DOHH2 (cell line): ENCODE data around the gene EDEM1.

Experiments
- H3F3A ChIP-seq: fragments of 200-600 bp; sonication (generic), shearing (Covaris generic); 2 replicates; pipeline ENCODE4 v1.6.0; 2016; ENCODE audit warnings: antibody characterized with exemption, mild to moderate bottlenecking; ENCODE audit not compliant: control insufficient read depth, insufficient read depth
- H3K27ac ChIP-seq: fragments of 200-600 bp; sonication (generic); 2 replicates; pipeline ENCODE4 v1.5.1; 2014; ENCODE audit warnings: low read depth, mild to moderate bottlenecking, low read length, moderate library complexity
- H3K27me3 ChIP-seq: fragments of 200-600 bp; sonication (generic); 2 replicates; pipeline ENCODE4 v1.6.1; 2014; ENCODE audit warnings: mild to moderate bottlenecking, low read length, mixed read lengths; ENCODE audit not compliant: control insufficient read depth
- H3K36me3 ChIP-seq: fragments of 200-600 bp; sonication (generic); 2 replicates; pipeline ENCODE4 v1.6.1; 2014; ENCODE audit warnings: mild to moderate bottlenecking, low read length, moderate library complexity, mixed read lengths; ENCODE audit not compliant: control insufficient read depth
- H3K4me1 ChIP-seq: fragments of 200-600 bp; sonication (generic); 2 replicates; pipeline ENCODE4 v1.6.1; 2014; ENCODE audit warnings: mild to moderate bottlenecking, low read length, mixed read lengths; ENCODE audit not compliant: control insufficient read depth
- H3K4me2 ChIP-seq: fragments of 200-600 bp; sonication (generic); 2 replicates; pipeline ENCODE4 v1.6.0; 2014; ENCODE audit warnings: mild to moderate bottlenecking, low read length, moderate library complexity
- H3K4me3 ChIP-seq: fragments of 200-600 bp; sonication (generic); 2 replicates; pipeline ENCODE4 v1.5.1; 2014; ENCODE audit warnings: mild to moderate bottlenecking, low read length, mixed read lengths
- H3K79me2 ChIP-seq: fragments of 200-600 bp; sonication (generic); 2 replicates; pipeline ENCODE4 v1.6.1; 2014; ENCODE audit warnings: mild to moderate bottlenecking, low read length, mixed read lengths; ENCODE audit not compliant: control insufficient read depth
- H3K9me2 ChIP-seq: fragments of 200-600 bp; sonication (generic); replicated peaks from 2 replicates; pipeline ENCODE4 v1.6.1; 2014; ENCODE audit warnings: mild to moderate bottlenecking, low read length, mixed read lengths; ENCODE audit not compliant: control insufficient read depth
- H3K9me3 ChIP-seq: fragments of 200-600 bp; sonication (generic); 2 replicates; pipeline ENCODE4 v1.6.1; 2014; ENCODE audit warnings: antibody characterized with exemption, low read length, mixed read lengths; ENCODE audit not compliant: control insufficient read depth, insufficient read depth
- H4K20me1 ChIP-seq: fragments of 200-600 bp; sonication (generic); 2 replicates; pipeline ENCODE4 v1.6.0; 2014; ENCODE audit warnings: low read depth, mild to moderate bottlenecking, antibody characterized with exemption, low read length, moderate library complexity; ENCODE audit not compliant: control insufficient read depth, insufficient read depth
- EZH2phosphoT487 ChIP-seq: fragments of 200-600 bp; sonication (generic); IDR thresholded peaks from 2 replicates; pipeline ENCODE4 v1.6.1; 2017; ENCODE audit warnings: borderline replicate concordance, mild to moderate bottlenecking, antibody characterized with exemption, low read length, moderate library complexity, mixed read lengths
- TF ChIP-seq, protein P1 (sequence below): fragments of 200-600 bp; sonication (generic); IDR thresholded peaks from one replicate; pipeline ENCODE4 v1.5.1; 2014; ENCODE audit warnings: antibody characterized with exemption, mild to moderate bottlenecking, low read depth, low read length; ENCODE audit not compliant: poor library complexity, severe bottlenecking

Gene EDEM1

DNA sequence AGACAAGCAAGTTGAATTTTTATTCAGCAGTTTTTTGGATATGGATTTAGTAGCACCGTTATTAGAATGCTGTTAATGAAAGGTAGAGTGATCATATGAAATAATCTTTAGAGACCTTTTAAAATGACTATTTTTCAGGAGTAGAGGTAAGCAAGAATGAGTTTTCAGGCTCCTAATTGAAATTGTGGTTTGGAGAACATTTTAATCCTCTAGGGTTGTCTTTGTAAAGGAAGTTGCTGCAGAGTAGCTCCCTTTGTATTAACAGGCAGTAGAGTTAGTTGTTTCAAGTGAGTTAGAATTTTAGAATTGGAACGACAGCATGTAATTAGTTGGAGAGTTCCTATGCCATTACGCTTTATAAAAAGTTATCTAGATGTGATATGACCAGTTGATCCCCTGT, 27.2 kb upstream of the EDEM1 start:
- peaks cover 4% of the 10 kb centered on the region; the same call in 1 of the 2 replicates for H4K20me1 ChIP-seq
- peaks cover 97% of the 10 kb centered on the region for H3K79me2 ChIP-seq
- no peak for TF ChIP-seq EZH2phosphoT487
- TF ChIP-seq, protein P1, sequence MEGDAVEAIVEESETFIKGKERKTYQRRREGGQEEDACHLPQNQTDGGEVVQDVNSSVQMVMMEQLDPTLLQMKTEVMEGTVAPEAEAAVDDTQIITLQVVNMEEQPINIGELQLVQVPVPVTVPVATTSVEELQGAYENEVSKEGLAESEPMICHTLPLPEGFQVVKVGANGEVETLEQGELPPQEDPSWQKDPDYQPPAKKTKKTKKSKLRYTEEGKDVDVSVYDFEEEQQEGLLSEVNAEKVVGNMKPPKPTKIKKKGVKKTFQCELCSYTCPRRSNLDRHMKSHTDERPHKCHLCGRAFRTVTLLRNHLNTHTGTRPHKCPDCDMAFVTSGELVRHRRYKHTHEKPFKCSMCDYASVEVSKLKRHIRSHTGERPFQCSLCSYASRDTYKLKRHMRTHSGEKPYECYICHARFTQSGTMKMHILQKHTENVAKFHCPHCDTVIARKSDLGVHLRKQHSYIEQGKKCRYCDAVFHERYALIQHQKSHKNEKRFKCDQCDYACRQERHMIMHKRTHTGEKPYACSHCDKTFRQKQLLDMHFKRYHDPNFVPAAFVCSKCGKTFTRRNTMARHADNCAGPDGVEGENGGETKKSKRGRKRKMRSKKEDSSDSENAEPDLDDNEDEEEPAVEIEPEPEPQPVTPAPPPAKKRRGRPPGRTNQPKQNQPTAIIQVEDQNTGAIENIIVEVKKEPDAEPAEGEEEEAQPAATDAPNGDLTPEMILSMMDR, result no peak
- H3K9me2 ChIP-seq, result no peaks in the 10 kb centered on the region
- H3F3A ChIP-seq, result no peaks in the 10 kb centered on the region
- peak overlapping the region; percentile 58 for H3K4me2 ChIP-seq
- H3K27me3 ChIP-seq, result no peaks in the 10 kb centered on the region
- no peaks in the 10 kb centered on the region for H3K9me3 ChIP-seq
- H3K4me1 ChIP-seq, result peaks cover 59% of the 10 kb centered on the region
- H3K36me3 ChIP-seq, result peaks cover 6% of the 10 kb centered on the region
- peak overlapping the region; percentile 31 for H3K4me3 ChIP-seq
- peak overlapping the region; percentile 28; the same call in 1 of the 2 replicates for H3K27ac ChIP-seq

DNA sequence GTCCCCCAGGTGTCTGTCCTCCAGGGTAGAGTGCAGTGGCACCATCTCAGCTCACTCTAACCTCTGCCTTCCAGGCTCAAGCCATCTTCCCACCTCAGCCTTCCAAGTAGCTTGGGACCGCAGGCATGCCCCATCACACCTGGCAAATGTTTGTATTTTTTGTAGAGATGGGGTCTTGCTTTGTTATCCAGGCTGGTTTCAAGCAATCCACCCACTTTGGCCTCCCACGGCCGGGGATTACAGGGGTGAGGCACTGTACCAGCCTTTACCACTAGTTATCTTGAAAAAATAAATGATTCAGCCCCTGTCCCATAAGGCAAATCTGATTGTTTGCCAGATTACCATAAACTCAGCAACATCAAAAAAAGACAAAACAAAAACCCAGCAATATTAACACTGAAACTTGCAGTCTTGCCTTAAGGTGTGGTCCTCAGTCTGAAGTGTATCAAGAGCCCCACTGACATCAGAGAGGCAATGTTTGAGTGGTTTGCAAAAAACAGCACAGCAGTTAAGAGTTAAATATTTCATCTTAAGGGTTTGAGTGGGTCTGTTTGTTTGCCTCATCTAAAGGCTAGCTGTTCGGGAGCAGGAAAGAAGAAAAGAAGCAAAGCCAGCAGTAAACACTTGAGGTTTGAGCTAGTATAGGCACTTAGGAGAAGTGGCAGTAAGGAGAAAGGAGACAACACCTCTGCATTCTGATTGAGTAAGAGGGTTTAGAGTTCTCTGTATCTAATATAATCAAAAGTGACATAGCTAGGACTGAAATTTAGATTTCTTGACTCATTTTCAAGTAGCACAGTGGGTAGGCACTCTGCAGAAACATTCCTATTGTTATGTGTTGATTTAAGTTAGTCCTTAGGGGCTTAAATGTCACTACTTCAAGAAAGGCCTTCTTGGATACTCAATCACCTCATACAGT, 26.3 kb upstream of the EDEM1 start:
- H3K9me2 ChIP-seq, result no peaks in the 10 kb centered on the region
- H3K27me3 ChIP-seq, result no peaks in the 10 kb centered on the region
- peaks cover 4% of the 10 kb centered on the region; the same call in 1 of the 2 replicates for H4K20me1 ChIP-seq
- H3K4me2 ChIP-seq, result peak overlapping the region; percentile 58
- no peak overlapping the region for H3K27ac ChIP-seq
- H3K79me2 ChIP-seq, result peaks cover 97% of the 10 kb centered on the region
- TF ChIP-seq EZH2phosphoT487, result no peak
- TF ChIP-seq, protein P1, result no peak
- no peaks in the 10 kb centered on the region for H3K9me3 ChIP-seq
- H3F3A ChIP-seq, result no peaks in the 10 kb centered on the region
- H3K4me1 ChIP-seq, result peaks cover 59% of the 10 kb centered on the region
- peak overlapping the region; percentile 31 for H3K4me3 ChIP-seq
- peaks cover 6% of the 10 kb centered on the region for H3K36me3 ChIP-seq

DNA sequence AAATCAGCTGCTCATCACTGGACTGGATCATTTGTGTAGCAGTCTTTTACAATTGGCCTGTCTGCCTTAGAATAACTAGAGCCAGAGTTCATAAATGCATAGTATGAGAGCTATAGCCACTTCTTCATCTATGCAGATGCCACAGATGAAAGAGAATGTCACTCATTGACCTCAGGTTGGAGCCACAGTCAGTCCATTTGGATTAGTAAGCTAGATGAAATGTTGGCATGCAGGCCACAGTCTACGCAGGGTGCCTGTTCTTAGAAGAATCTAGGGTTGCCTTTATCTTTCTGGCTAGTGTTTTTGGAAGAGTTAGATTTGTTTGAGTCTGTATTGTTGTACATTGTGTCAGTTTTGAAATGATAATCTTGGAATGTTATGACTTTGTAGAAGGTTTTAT, 25.4 kb upstream of the EDEM1 start:
- H3K9me3 ChIP-seq, result no peaks in the 10 kb centered on the region
- no peaks in the 10 kb centered on the region for H3K9me2 ChIP-seq
- H3K27me3 ChIP-seq, result no peaks in the 10 kb centered on the region
- TF ChIP-seq, protein P1, result no peak
- TF ChIP-seq EZH2phosphoT487, result no peak
- H3F3A ChIP-seq, result no peaks in the 10 kb centered on the region
- H4K20me1 ChIP-seq, result 0 out of 2 replicates have a peak, but pooled peaks cover 4% of the 10 kb centered on the region
- no peak overlapping the region for H3K27ac ChIP-seq
- H3K4me1 ChIP-seq, result peaks cover 65% of the 10 kb centered on the region
- H3K4me2 ChIP-seq, result peak overlapping the region; percentile 58
- H3K4me3 ChIP-seq, result no peak overlapping the region
- H3K36me3 ChIP-seq, result peaks cover 6% of the 10 kb centered on the region
- H3K79me2 ChIP-seq, result peaks cover 97% of the 10 kb centered on the region
